Esophagus muscularis mucosa (tissue), 4 donors: Measurements from ENCODE around the gene NCK1.

Source experiments
- EP300 ChIP-seq: sonication (generic); formaldehyde crosslinking; IDR thresholded peaks from one replicate; pipeline ENCODE4 v1.6.1; 2017; ENCODE audit warnings: antibody characterized with exemption
- POLR2A ChIP-seq: fragments of 450-650 bp; IDR thresholded peaks from one replicate; pipeline ENCODE4 v1.6.1; 2017; ENCODE audit warnings: antibody characterized with exemption, moderate library complexity, mild to moderate bottlenecking, low read depth
- POLR2AphosphoS5 ChIP-seq, 2 donors: sonication (generic); formaldehyde crosslinking; IDR thresholded peaks; one replicate each; pipeline ENCODE4 v1.6.1; 2017; ENCODE audit warnings: antibody characterized with exemption in 2 of 2
- TF ChIP-seq, protein P1 (sequence below), 3 experiments: fragments of 200-600 bp in 2 of 3; fragments of 450-650 bp in 1 of 3; sonication (generic) in 2 of 3; IDR thresholded peaks; one replicate each; pipeline ENCODE4 v1.5.1; 2017 to 2019; ENCODE audit warnings: antibody characterized with exemption in 3 of 3, mild to moderate bottlenecking in 2 of 3, moderate library complexity in 1 of 3

DNA sequence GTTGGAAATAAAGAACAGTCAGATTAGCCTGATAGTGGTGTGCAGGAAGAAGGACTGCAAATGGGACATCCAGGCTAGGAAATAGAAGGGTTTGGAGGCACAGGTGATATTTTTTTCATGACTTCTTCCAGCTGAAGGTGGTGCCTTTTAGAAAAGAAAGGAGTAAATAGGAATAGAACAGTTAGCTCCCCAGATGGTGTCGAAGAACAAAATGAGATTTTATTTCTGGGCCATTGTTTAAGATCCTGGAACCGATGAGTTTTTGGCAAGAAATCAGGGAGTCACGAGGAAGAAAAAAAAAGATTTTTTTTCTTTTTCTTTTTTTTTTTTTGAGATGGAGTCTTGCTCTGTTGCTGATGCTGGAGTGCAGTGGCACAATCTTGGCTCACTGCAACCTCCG is 9.8 kb upstream of the NCK1 start:
- TF ChIP-seq, protein P1, sequence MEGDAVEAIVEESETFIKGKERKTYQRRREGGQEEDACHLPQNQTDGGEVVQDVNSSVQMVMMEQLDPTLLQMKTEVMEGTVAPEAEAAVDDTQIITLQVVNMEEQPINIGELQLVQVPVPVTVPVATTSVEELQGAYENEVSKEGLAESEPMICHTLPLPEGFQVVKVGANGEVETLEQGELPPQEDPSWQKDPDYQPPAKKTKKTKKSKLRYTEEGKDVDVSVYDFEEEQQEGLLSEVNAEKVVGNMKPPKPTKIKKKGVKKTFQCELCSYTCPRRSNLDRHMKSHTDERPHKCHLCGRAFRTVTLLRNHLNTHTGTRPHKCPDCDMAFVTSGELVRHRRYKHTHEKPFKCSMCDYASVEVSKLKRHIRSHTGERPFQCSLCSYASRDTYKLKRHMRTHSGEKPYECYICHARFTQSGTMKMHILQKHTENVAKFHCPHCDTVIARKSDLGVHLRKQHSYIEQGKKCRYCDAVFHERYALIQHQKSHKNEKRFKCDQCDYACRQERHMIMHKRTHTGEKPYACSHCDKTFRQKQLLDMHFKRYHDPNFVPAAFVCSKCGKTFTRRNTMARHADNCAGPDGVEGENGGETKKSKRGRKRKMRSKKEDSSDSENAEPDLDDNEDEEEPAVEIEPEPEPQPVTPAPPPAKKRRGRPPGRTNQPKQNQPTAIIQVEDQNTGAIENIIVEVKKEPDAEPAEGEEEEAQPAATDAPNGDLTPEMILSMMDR (IDR thresholded peaks at IDR 0.05) = no peak
- no peak for TF ChIP-seq POLR2A
- no peak for TF ChIP-seq EP300
- TF ChIP-seq POLR2AphosphoS5 (IDR thresholded peaks at IDR 0.05) = no peak
